ENCODE results near the gene PTGIS. TPM values are rescaled to one million over a fixed set of nuclear protein-coding genes. Genes with fewer than 3 reads are reported as not detected.
"Not testable (repeated sequence)": the region's sequence is repeated elsewhere in the genome, so short reads cannot be mapped to it uniquely, and the experiment has no call there.

The PTGIS gene
- polyA plus RNA-seq, 3 donors: not detected

GRCh38 chr20:49616154-49617007, 48.4 kb upstream of the PTGIS start:
- Histone ChIP-seq H4K20me1 (ENCODE audit: insufficient read depth, low read length) (no peaks in the 10 kb centered on the region), H3K36me3 (replicated peaks in 1 of 2; ENCODE audit: control insufficient read depth in 1 of 2, insufficient read depth in 2 of 2, low read length in 2 of 2) (no peaks in the 10 kb centered on the region), H3K9me3 (replicated peaks in 1 of 2; ENCODE audit: control insufficient read depth in 1 of 2, insufficient read depth in 1 of 2, low read length in 2 of 2) (no peaks in the 10 kb centered on the region), H3K79me2 (ENCODE audit: insufficient read depth, low read length) (no peaks in the 10 kb centered on the region), H3K4me3 (replicated peaks in 1 of 3; ENCODE audit: low read depth in 2 of 3, low read length in 3 of 3) (no peak overlapping the region), H3K27me3 (ENCODE audit: control insufficient read depth in 2 of 2, insufficient read depth in 2 of 2, low read length in 2 of 2) (no peaks in the 10 kb centered on the region), H2AFZ (ENCODE audit: insufficient read depth, low read depth, low read length, poor library complexity, severe bottlenecking) (no peak overlapping the region), H3K9ac (ENCODE audit: insufficient read depth, low read length, poor library complexity, severe bottlenecking) (no peak overlapping the region), H3K4me2 (replicated peaks; ENCODE audit: extremely low read depth, low read length, poor library complexity, severe bottlenecking) (no peak overlapping the region), H3K4me1 (ENCODE audit: control insufficient read depth in 1 of 2, insufficient read depth in 2 of 2, low read length in 2 of 2) (peaks cover under 1 to 1% of the 10 kb centered on the region in 2 donors), H3K27ac (ENCODE audit: low read depth in 1 of 2, low read length in 2 of 2) (no peak overlapping the region)
- intact Hi-C loops (cut with micrococcal nuclease): no loop called here
- no peak overlapping the region for H3K27ac Mint-ChIP-seq
- no peaks in the 10 kb centered on the region for H3K9me3 Mint-ChIP-seq
- H3K36me3 Mint-ChIP-seq: no peaks in the 10 kb centered on the region
- H3K27me3 Mint-ChIP-seq (ENCODE audit: low read depth in 3 of 3): peaks cover 0 to 4% (median 0%) of the 10 kb centered on the region in 3 donors
- no peak overlapping the region for H3K4me3 Mint-ChIP-seq
- no peak for TF ChIP-seq CTCF (IDR thresholded peaks at IDR 0.05)
- 89% methylated on average over 9 of the region's 11 CpGs for WGBS (ENCODE audit: insufficient coverage)
- no peak for DNase-seq
- peaks cover 6% of the 10 kb centered on the region for H3K4me1 Mint-ChIP-seq

DNA sequence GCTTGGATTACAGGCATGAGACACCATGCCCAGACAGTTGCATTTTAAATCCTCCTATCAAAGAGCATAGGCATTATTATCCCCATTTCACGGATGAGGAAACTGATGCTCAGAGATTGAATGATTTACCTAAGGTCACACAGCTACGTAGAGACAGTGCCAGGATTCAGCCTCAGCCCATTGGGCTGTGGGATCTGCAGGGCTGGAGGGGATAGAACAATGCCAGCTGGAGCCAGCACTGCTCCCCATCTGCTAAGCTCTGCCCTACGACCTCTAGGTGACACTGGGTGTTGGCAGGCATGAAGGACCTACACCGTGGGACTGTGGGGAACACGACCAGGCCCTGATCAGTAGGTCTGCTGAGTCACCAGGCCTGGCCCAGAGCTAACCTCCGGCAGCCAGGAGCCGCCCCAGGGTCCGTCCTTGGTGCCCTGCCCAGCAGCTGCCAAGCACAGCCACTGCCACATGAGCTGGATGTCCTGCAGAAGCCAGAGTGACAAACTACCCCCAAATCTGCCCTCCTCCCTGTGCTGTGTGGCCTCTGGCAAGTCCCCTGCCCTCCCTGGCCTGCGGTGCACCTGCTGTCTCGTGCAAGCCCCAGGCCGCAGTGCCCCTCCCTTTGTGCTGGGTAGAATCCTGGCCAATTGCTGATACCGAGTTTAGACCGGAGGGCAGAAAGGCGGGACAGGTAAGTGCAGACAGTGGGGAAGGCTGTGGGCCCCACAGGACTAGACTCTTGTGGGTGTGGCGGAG, 47.6 kb upstream of the PTGIS start:
- Histone ChIP-seq H3K36me3 (replicated peaks in 1 of 2; ENCODE audit: control insufficient read depth in 1 of 2, insufficient read depth in 2 of 2, low read length in 2 of 2) (no peaks in the 10 kb centered on the region), H2AFZ (ENCODE audit: insufficient read depth, low read depth, low read length, poor library complexity, severe bottlenecking) (no peak overlapping the region), H3K4me2 (replicated peaks; ENCODE audit: extremely low read depth, low read length, poor library complexity, severe bottlenecking) (no peak overlapping the region), H4K20me1 (ENCODE audit: insufficient read depth, low read length) (no peaks in the 10 kb centered on the region), H3K79me2 (ENCODE audit: insufficient read depth, low read length) (no peaks in the 10 kb centered on the region), H3K9me3 (replicated peaks in 1 of 2; ENCODE audit: control insufficient read depth in 1 of 2, insufficient read depth in 1 of 2, low read length in 2 of 2) (no peaks in the 10 kb centered on the region), H3K27ac (ENCODE audit: low read depth in 1 of 2, low read length in 2 of 2) (no peak overlapping the region), H3K9ac (ENCODE audit: insufficient read depth, low read length, poor library complexity, severe bottlenecking) (no peak overlapping the region), H3K27me3 (ENCODE audit: control insufficient read depth in 2 of 2, insufficient read depth in 2 of 2, low read length in 2 of 2) (no peaks in the 10 kb centered on the region), H3K4me1 (ENCODE audit: control insufficient read depth in 1 of 2, insufficient read depth in 2 of 2, low read length in 2 of 2) (peaks cover 9% of the 10 kb centered on the region in 2 donors), H3K4me3 (replicated peaks in 1 of 3; ENCODE audit: low read depth in 2 of 3, low read length in 3 of 3) (no peak overlapping the region)
- no peak for TF ChIP-seq CTCF (IDR thresholded peaks at IDR 0.05)
- Mint-ChIP-seq H3K4me3 (no peak overlapping the region), H3K36me3 (no peaks in the 10 kb centered on the region), H3K27ac (no peak overlapping the region), H3K9me3 (no peaks in the 10 kb centered on the region), H3K4me1 (peaks cover 7% of the 10 kb centered on the region), H3K27me3 (ENCODE audit: low read depth in 3 of 3) (peaks cover 0 to 2% (median 2%) of the 10 kb centered on the region in 3 donors)
- WGBS (ENCODE audit: insufficient coverage): 68% methylated on average over 14 of the region's 15 CpGs
- intact Hi-C loops (cut with micrococcal nuclease): no loop called here
- DNase-seq: no peak

GRCh38 chr20:49615051-49615400, 47.1 kb upstream of the PTGIS start:
- H2AFZ ChIP-seq (ENCODE audit: insufficient read depth, low read depth, low read length, poor library complexity, severe bottlenecking); H3K27me3 Mint-ChIP-seq (ENCODE audit: low read depth in 3 of 3); H3K4me3 Mint-ChIP-seq; DNase-seq; H3K79me2 ChIP-seq (ENCODE audit: insufficient read depth, low read length); H4K20me1 ChIP-seq (ENCODE audit: insufficient read depth, low read length); intact Hi-C loops (cut with micrococcal nuclease); H3K36me3 ChIP-seq (replicated peaks in 1 of 2; ENCODE audit: control insufficient read depth in 1 of 2, insufficient read depth in 2 of 2, low read length in 2 of 2); H3K4me1 Mint-ChIP-seq; H3K9me3 Mint-ChIP-seq; H3K36me3 Mint-ChIP-seq; H3K9me3 ChIP-seq (replicated peaks in 1 of 2; ENCODE audit: control insufficient read depth in 1 of 2, insufficient read depth in 1 of 2, low read length in 2 of 2); H3K27ac Mint-ChIP-seq; H3K4me3 ChIP-seq (replicated peaks in 1 of 3; ENCODE audit: low read depth in 2 of 3, low read length in 3 of 3); H3K4me2 ChIP-seq (replicated peaks; ENCODE audit: extremely low read depth, low read length, poor library complexity, severe bottlenecking); H3K9ac ChIP-seq (ENCODE audit: insufficient read depth, low read length, poor library complexity, severe bottlenecking); H3K27me3 ChIP-seq (ENCODE audit: control insufficient read depth in 2 of 2, insufficient read depth in 2 of 2, low read length in 2 of 2); H3K27ac ChIP-seq (ENCODE audit: low read depth in 1 of 2, low read length in 2 of 2): not testable (repeated sequence)
- WGBS (ENCODE audit: insufficient coverage): 97% methylated on average over 5 of the region's 8 CpGs
- H3K4me1 ChIP-seq (ENCODE audit: control insufficient read depth in 1 of 2, insufficient read depth in 2 of 2, low read length in 2 of 2): peaks cover 9 to 11% of the 10 kb centered on the region in 2 donors
